ENCODE measurements around the gene SETD3.
A peak's percentile ranks its signal among the peaks of the same experiment; 100 is the strongest.

The SETD3 gene

GRCh38 chr14:99497894-99498293, 17.2 kb upstream of the SETD3 start:
- no peak for DNase-seq (ENCODE audit: low spot score)

GRCh38 chr14:99497341-99497740, 16.7 kb upstream of the SETD3 start:
- no peak for DNase-seq (ENCODE audit: low spot score)

GRCh38 chr14:99484106-99484505, 3.4 kb upstream of the SETD3 start:
- no peak for DNase-seq (ENCODE audit: low spot score)

- peak; percentile 30 for DNase-seq (ENCODE audit: low spot score)
These were observed 1.1 kb upstream of the SETD3 start for GRCh38 chr14:99481745-99482099.

GRCh38 chr14:99480917-99481744, 472 bp upstream of the SETD3 start, which contains the start of gene CCNK:
Gene CCNK (plus strand): TSS chr14:99481409. CDS start chr14:99492678, 11,269 bp downstream.
- DNase-seq (ENCODE audit: low spot score) = peak; percentile 100

GRCh38 chr14:99479160-99479905, 1.3 kb downstream of the SETD3 start:
- DNase-seq (ENCODE audit: low spot score) = no peak

- DNase-seq (ENCODE audit: low spot score) = no peak
These were observed 2.5 kb downstream of the SETD3 start for GRCh38 chr14:99478128-99478527.

- no peak for DNase-seq (ENCODE audit: low spot score)
These were observed 3.8 kb downstream of the SETD3 start for GRCh38 chr14:99476864-99477263.

- no peak for DNase-seq (ENCODE audit: low spot score)
These were observed 5.0 kb downstream of the SETD3 start for GRCh38 chr14:99475660-99476059.

- DNase-seq (ENCODE audit: low spot score) = no peak
These were observed 5.5 kb downstream of the SETD3 start for GRCh38 chr14:99475179-99475578.

- DNase-seq (ENCODE audit: low spot score) = no peak
These were observed 7.2 kb downstream of the SETD3 start for GRCh38 chr14:99473458-99473857.

GRCh38 chr14:99472937-99473336, 7.7 kb downstream of the SETD3 start:
- no peak for DNase-seq (ENCODE audit: low spot score)

- DNase-seq (ENCODE audit: low spot score) = no peak
These were observed 8.9 kb downstream of the SETD3 start for GRCh38 chr14:99471731-99472130.

GRCh38 chr14:99468836-99469592, 11.6 kb downstream of the SETD3 start:
- DNase-seq (ENCODE audit: low spot score) = no peak

GRCh38 chr14:99468081-99468480, 12.6 kb downstream of the SETD3 start:
- DNase-seq (ENCODE audit: low spot score) = no peak

- no peak for DNase-seq (ENCODE audit: low spot score)
These were observed 13.2 kb downstream of the SETD3 start for GRCh38 chr14:99467336-99468078.

GRCh38 chr14:99466758-99467157, 13.9 kb downstream of the SETD3 start:
- no peak for DNase-seq (ENCODE audit: low spot score)

- no peak for DNase-seq (ENCODE audit: low spot score)
These were observed 15.4 kb downstream of the SETD3 start for GRCh38 chr14:99465288-99465687.

GRCh38 chr14:99463974-99464373, 16.7 kb downstream of the SETD3 start:
- no peak for DNase-seq (ENCODE audit: low spot score)

- peak; percentile 83 for DNase-seq (ENCODE audit: low spot score)
These were observed 18.4 kb downstream of the SETD3 start for GRCh38 chr14:99462210-99462609.

- peak; percentile 17 for DNase-seq (ENCODE audit: low spot score)
These were observed 19.1 kb downstream of the SETD3 start for GRCh38 chr14:99461411-99462085.

All from SW480 (cell line).